HG02870 (cell line): ENCODE results near the gene TMEM236.

Experiments
- ATAC-seq: cut with Tn5 transposase; IDR thresholded peaks from one replicate; pipeline ENCODE4 v1.9.1; 2021; ENCODE audit warnings: mild to moderate bottlenecking, moderate library complexity; ENCODE audit not compliant: unreplicated experiment

The TMEM236 gene

DNA sequence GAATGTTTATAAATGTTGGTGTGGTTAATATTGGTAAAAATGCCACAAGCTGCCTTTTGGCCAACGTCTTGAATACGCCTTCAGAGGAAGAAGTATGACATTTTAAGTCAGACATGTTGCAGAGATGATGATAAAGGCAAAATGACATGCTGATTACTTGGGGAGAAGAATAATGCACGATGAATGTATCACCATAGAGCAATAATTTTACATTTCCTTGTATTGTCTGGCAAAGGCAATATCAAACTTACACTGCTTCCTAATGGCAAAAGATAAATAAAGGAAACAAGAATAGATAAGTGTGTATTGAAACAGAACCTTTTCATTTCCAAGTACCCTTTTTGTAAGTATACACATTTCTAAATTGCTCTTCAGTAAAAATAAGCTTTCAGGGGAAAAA lies 65.8 kb downstream of the TMEM236 start:
- ATAC-seq: no peak

GRCh38 chr10:17819836-17820235 lies 67.8 kb downstream of the TMEM236 start:
- ATAC-seq: no peak

- no peak for ATAC-seq
Observed at GRCh38 chr10:17820943-17821342, 68.9 kb downstream of the TMEM236 start.

GRCh38 chr10:17821893-17822292 lies 69.9 kb downstream of the TMEM236 start:
- ATAC-seq: no peak

DNA sequence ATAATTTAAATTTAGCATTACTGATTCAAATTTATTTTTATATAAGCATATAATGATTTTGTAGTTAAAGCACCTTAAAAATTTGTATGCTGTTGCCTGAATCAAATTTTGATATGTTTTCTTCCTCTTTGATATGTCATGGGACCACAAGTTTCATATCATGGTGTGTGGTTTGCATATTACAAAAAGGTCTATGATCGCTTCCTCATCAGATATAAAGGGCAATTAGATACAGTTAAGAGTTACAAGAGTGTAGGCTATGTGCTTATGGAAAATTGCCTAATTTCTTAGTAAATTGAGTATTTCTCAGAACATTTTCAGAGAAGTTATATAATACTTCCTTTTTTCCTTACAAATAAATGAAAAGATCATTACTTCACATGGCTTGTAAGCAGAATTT lies 79.3 kb downstream of the TMEM236 start:
- ATAC-seq: no peak

- ATAC-seq: no peak
Observed at GRCh38 chr10:17831896-17832295, 79.9 kb downstream of the TMEM236 start.

GRCh38 chr10:17833656-17834055 lies 81.7 kb downstream of the TMEM236 start:
- no peak for ATAC-seq

DNA sequence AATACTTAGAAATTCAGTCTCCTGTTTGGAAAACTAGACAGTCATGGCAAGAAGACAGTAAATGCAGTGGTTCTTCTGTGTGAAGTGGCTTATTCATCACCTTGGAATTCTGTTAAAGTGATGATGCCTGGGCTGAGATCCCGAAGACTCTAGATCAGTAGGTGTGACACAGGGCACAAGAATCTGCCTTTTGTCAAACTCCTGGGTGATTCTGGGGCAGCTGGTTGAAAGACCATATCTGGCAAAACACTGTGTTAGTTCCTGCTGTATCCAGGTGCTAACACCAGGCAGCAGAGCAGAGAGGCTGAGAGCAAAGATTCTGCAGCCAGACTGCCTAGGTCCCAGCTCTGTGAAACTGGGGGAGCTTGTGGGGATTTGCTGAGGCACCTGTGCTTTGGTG lies 83.7 kb downstream of the TMEM236 start:
- no peak for ATAC-seq

- no peak for ATAC-seq
Observed at GRCh38 chr10:17836942-17837341, 84.9 kb downstream of the TMEM236 start.

GRCh38 chr10:17838080-17838648 lies 86.2 kb downstream of the TMEM236 start:
- no peak for ATAC-seq

- no peak for ATAC-seq
Observed at GRCh38 chr10:17841050-17841449, 89.0 kb downstream of the TMEM236 start.

GRCh38 chr10:17842641-17843040 lies 90.6 kb downstream of the TMEM236 start:
- no peak for ATAC-seq

DNA sequence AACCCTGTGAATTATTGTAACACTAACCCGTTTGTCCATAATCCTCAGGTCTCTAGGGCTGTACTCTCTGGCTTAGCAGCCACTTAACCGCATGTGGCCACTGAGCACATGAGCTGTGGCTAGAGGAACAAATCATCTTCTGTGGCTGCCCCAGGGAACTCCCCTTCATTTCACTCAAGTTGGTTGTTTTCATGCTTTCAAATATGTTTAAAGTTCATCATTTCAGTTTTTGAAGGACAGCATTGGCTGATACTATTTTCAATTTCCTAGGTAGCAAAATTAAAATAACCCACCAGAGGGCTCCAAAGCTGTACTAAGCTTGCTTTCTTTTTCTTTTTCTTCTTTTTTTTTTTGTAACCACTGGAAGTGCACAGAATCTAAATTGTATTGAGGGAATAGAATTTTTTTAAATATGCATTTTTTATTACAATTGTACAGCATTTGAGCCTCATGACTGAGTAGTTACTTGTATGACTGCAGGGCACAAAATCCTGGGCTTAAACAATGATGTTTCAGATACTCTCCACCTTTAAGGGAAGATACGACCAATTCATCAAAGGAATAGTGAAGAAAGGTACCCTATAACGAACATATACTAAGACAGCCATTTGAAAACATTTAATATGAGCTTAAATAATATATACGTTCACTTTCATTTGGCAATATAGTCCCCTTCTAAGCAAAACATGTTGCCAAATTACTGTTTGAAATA lies 95.7 kb downstream of the TMEM236 start:
- ATAC-seq: no peak

- ATAC-seq: no peak
Observed at GRCh38 chr10:17848646-17849045, 96.6 kb downstream of the TMEM236 start.
